OCI-M1 (cell line): Measurements from ENCODE around the gene CRYZL1.

Experiments used
- DNase-seq: peaks from one replicate; lab custom pipeline; 2025; lab: John Stamatoyannopoulos, UW

CRYZL1 gene

DNA sequence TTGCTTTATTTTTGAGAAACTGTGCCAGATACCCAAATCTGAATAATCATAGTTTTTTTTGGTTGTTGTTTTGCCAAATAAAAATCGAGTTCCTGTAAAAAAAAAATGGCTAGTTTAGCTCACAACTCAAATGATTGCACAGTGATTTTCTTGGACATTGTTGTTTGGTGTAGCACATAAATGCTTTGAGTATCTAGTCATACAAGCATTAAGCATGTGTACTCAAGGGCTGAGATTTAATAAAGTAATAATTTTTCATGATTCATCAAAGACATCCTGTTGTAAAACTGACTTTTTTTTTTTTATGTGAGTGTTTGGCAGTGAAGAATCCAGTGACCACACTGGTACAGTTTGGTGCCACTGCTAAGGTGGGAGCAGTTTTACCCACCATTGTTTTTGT lies 19.6 kb upstream of the CRYZL1 start:
- no peak for DNase-seq

DNA sequence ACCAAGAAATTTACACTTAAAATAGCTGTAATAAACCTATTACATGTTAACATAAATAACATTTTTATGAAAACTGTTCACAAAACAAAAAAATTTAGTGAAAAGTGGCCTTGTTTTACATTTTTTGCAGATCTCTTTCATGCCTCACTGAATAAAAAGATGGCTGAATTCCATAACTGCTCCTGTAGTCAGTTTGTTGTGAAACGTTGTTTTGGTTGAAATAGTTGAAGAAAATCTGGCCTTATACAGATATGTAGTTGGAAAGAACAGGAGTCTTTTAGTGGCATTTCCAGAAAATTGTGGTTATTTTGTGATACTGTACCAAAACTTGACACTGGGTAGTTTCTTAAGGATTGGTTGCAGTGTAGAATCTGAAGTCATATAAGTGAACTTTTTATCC lies 18.9 kb upstream of the CRYZL1 start:
- no peak for DNase-seq

DNA sequence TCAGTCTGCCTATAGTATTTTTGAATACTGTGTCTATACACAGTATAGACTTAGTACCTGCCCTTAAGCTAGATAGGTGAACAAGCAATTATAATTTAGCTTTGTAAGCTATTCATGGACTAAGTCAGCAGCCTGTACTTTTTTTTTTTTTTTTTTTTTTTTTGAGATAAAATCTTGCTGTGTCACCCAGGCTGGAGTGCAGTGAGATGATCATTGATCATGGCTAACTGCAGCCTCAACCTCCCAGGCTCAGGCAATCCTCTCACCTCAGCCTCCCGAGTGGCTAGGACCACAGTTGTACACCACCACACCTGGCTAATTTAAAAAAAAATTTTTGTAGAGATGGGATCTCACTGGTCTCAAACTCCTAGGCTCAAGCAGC lies 18.0 kb upstream of the CRYZL1 start:
- DNase-seq, result peak; percentile 38

DNA sequence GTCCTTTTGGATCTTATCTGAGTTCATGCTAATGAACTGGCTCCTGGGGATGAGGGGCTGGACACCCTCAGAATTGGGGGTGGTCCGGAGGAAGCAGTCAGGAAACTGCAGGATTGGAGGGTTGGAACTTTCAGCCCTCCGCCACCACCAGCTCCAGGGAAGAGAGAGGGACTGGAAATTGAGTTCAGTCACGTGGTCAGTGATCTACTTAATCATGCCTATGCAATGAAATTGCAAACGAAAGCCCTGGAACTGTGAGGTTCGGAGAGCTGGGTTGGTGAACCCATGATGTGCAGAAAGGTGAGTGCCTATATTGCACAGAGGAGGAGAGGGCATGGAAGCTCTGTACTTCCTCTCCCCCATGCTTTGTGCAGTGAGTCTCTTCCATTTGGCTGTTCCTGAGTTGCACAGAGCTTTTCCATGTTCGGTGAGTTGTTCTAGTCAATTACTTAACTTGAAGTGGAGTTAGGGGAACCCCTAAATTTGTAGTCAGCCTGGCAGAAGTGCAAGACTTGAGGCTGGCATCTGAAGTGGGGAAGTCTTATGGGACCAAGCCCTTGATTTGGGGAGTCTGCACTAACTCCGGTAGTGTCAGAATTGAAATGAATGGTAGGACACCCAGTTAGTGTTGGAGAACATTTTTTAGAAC lies 17.5 kb upstream of the CRYZL1 start:
- DNase-seq, result no peak

DNA sequence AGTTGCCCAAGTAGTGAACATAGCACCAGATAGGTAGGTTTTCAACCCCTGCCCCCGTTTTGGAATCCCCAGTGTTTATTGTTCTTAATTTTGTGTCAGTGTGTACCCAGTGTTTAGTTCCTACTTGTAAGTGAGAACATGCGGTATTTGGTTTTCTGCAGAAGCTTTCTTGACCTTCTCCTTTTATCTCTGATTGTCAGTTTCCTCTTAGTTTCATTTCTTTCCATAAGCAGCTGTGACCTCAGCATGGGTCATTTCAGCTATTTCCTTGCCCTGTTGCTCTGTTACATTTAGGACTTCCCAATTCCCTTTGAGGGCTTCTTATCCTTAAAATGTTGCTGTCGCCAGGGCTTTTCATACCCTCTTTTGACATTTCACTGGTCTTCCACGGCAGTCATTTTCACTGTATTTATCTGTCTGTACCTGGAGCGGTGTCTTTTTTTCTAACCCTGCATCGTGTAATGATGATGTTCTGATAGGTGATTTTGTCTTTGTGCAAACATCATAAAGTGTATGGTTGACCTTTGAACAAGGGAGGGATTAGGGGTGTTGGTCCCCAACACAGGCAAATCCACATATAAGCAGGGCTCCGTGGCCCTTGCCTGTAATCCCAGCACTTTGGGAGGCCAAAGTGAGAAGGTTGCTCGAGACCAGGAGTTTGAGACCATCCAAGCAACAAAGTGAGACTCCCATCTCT lies 15.7 kb upstream of the CRYZL1 start:
- peak; percentile 81 for DNase-seq

DNA sequence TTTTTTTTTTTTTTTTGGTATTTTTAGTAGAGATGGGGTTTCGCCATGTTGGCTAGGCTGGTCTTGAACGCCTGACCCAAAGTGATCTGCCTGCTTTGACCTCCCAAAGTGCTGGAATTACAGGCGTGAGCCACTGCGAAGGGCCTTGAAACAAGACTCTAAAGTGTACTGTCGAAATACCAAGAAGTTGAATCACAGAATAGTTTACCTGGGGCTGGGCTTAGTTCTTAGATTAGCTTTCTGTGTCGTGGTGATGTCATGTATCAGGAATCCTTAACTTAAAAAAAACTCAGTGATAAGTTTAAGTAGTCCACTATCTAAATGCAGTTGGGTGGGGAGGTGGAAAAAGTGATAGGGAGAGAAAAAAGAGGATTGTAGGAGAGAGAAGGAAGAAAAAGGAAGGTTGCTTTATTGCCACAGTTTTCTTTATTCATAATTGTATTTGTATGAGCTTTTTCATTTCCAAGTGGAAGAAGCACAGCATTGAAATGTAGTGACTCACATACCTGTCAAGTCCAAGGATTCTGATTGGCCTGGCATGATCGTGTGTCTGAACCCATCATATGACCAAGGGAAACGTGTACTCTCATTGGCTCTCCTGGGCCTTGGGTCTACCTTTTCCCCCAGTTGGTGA lies 14.2 kb upstream of the CRYZL1 start:
- DNase-seq, result no peak

DNA sequence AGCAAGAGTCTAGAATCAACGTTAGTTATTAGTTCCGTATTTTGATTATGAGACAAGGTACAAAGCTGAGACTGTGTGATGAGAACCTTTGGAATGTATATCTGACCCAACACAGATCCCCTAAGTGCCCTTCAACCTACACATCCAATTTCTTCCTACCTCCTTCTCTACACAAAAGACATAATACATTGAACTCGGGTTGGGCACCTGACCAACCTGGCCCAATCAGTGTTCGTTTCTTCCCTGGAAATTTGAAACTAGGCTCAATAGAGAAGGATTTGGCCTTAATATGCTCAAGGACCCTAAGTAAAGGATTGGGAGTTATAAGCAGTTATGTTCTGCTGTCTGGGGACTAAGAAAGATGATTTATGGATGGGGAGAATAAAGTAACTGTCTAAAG lies 12.9 kb upstream of the CRYZL1 start:
- DNase-seq, result no peak

DNA sequence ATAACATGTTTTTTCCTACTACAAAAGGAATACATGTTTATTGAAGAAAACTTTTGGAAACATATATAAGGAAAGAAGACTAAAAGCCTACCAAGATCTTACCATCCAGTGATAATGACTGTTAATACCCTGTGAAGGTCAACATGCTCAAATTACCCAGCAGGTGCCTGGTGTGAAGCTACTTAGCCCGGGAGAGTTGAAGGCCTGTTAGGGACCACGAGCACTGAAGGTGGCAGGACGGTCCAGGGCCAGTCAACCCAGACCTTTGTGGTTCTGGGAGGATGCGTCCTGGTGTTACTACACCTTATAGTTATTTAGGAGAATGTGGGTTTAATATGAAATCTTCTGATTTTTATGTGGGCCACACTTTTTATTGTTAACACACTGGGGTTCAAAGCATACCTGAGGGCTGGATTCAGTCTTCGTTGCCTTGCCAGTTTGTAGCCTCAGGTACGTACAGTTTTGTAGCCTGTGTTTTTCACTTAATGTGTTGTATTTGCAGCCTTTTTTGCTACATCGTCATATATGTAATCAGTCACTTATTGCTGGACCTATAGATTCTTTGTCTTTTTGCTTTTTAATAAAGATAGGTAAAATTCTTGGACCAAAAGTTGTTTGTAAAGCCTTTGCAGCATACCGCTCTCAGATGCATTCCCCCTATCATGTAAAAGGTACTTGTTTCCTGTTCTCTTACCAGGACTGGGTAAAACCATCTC lies 10.6 kb upstream of the CRYZL1 start:
- DNase-seq, result no peak

DNA sequence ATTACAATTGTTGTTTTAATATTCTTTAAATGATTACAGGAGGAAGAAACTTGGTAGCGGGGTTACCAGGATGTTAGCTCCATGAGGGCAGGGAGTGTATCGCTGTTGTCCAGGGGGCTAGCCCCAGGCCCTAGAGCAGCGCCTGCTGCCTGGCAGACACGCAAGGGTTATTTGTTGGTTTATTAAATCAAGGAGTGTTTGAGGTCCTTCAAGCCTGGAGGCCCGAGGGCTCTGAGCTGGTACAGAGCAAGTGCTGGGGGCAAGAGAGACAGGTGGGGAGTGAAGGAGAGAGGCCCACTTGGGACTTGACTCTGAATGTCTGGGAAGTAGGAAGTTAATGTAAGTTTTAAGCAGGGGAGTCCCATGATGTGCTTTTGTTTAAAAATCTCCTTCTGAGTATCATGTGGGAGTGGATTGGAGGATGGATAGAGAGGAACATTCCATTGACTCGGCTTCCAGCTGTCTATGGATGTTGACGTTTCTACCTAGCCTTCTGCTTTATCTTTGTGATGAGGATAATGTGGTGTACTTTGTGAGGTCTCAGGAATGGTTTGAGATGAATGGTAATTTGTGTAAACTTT lies 9.5 kb upstream of the CRYZL1 start:
- DNase-seq, result no peak

DNA sequence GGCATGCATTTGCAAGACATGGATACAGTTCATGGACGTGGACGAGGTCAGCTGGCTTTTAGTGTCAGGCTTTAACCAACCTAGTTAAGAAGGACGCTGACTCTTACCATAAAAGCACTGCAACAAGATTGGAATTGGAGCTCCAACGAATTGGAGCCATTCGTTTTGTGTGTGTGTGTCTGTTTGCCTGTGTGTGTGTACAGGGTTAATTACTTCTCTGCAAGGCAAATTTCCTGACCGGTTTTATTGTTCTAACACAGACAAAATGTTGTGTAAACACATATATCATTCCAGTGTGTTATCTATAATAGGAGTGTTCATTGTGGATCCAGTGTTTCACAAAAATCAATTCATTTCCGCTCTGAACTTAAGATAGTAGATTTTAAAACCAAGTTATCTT lies 8.7 kb upstream of the CRYZL1 start:
- DNase-seq, result no peak

DNA sequence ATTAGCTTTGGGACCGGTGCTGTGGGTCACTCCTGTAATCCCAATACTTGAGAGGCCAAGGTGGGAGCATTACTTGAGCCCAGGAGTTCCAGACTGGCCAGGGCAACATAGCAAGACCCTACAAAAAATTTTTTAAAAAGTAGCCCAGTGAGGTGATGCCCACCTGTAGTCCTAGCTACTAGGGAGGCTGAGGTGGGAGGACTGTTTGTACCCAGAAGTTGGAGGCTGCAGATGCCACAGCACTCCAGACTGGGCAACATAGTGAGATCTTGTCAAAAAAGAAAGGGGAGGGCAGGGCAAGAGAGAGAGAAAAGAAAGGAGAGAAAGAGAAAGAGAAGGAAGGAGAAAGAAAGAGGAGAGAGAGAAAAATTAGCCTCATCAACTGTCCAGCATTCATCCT lies 7.0 kb upstream of the CRYZL1 start:
- DNase-seq, result no peak

DNA sequence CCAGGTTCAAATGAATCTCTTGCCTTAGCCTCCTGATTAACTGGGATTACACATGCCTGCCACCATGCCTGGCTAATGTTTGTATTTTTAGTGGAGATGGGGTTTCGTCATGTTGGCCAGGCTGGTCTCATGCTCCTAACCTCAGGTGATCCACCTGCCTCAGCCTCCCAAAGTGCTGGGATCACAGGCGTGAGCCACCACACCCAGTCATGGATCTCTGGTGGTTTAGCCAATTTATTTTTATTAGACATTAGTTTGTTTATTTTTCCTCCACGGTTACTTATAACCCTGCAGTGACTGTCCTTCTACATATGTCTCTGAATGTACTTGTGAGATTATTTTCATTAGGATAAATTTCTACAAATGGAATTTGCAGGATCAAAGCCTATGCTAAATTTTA lies 6.0 kb upstream of the CRYZL1 start:
- no peak for DNase-seq

DNA sequence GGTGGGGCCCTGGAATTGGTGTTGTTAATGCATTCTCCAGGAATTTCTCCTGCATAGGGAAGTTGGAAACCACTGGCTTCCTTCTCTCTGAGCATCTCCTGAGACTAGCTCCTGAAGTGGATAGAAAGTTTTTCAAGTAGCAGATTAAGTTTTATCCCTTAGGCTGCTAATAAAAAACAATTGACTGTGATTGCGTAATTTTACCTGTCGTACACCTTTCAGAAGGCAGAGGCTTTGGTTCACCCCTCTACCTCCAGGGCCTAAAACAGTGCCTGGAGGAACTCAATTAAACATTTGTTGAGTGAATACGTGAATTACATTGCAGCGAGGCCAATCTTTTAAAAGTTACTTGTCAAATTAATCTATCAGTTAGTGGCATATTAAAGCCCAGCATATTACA lies 4.2 kb upstream of the CRYZL1 start:
- no peak for DNase-seq

DNA sequence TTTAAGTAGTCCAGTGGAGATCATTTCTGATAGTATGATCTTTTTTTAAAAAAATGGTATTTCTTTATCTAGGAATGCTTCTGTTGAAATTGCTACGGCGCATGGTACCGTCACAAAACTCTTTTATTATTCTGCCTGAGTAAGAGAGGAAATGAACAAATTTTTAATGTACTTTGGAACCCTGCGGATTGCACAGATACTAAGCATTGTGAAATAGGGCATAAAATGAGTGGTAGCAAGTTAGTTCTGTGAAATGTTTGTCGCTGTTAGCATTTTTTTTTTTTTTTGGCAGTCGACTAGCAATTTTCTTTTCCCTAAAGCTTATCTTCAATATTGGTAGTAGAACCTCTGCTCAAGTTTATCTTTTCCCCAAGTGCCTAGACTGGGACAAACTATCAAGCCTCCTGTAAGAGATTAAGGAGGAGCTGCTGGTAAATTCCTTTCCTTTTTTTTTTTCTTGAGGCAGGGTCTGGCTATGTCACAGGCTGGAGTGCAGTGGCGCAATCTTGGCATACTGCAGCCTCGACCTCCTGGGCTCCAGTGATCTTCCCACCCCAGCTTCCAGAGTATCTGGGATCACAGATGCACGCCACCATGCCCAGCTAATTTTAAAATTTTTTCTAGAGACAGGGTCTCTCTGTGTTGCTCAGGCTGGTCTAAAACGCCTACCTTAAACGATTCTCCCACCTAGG lies 3.0 kb upstream of the CRYZL1 start:
- DNase-seq, result no peak

DNA sequence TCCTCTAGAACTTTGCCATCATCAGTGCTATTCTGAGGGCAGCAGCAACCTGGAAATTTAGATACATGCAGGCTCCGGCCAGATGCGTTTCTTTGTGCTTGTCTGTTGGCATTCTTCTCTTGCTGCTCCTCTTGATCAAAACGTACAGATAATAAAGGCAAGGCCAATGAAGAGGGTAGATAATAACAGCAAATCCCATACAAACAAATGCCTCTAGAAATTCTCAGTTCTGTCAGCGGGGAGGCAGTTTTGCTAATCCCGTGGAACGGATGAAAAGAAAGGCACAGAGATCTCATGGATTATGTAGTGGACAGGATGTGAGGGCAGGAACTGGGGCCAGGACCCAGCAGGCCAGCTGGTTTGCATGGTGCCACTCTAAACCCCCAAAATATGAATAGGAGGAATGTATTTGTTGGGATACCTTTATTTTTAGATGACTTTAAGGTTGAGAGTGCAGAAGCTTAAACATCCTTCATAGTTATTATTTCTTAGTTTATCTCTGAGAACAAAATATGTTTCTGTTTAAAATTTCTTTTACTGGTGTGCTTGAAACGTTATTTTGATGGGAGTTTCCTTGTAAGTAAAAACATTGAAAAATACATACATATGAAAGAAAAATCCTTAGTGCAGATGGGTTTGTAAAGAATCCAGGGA lies 2.2 kb upstream of the CRYZL1 start:
- DNase-seq, result peak; percentile 70

DNA sequence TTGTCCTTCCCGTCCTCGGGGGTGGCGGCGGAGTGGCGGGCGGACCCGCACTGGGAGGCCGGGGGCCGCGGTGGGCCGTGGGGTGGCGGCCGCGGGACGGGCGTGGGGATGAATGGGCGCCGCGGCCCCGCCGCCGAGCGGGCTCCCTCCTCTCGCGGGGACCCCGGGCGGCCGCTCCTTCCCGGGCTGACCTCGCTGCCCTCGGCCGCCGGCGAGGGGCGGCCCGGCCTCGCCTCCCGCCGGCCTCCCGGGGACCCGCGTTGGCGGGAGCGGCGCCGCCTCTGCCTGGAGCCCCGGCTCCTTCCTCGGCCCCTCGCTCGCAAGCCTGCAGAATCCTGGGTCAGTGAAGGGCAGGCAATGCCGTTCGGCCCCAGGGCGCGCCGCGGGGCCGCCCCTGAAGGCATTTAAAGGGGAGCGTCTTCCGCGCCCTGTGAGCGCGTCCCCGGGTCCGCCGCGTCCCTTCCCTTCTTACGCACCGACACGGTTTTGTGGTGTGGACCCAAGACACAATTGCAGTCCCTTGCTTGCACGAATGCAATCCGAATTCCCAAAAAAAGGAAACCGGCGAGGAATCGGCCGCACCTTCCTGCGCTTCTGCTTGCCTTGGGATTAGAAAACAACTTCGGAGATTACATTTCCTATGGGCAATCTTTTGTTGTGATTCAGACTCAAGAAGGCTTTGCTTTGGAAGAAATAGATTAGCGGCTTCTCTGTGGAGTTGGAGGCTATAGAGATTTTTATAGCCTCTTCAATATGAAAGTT lies 1.5 kb upstream of the CRYZL1 start:
- peak; percentile 70 for DNase-seq

DNA sequence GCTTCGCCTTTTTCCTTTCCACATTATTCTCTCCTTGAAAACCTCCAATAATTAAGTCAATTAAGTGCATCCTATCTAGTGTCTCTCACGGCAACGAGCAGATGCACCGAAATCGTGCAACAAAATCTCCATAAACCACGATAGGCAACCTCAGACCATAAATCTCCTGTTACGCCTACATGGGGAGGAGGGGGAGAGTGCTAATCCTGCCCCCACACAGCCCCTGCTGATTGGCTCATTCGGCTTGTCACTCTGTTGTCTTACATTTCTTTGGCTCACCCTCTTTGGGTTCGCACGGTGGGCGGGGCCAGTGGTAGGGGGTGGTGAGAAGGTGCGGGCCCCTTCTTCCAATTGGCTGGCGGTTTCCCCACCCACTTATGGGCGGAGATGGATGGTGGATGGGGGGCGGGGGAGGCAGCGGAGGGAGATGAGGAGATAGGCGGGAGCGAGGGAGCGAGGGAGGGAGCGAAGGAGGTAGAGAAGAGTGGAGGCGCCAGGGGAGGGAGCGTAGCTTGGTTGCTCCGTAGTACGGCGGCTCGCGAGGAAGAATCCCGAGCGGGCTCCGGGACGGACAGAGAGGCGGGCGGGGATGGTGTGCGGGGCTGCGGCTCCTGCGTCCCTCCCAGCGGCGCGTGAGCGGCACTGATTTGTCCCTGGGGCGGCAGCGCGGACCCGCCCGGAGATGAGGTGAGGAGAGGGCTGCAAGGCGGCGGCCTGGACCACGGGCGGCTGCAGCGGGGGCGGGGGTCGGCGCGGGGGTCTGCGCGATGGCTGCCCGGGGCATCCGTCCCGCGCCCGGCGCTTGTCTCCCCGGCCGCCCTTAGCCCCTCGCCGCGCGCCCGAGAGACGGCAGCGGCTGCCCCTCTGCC lies 720 bp upstream of the CRYZL1 start, which contains the start of gene ITSN1:
Gene ITSN1, plus strand, starts transcription at position 475 of the 869 bp plus-strand sequence. CDS start 76,328 bp downstream, outside the sequence.
- DNase-seq, result peak; percentile 100

DNA sequence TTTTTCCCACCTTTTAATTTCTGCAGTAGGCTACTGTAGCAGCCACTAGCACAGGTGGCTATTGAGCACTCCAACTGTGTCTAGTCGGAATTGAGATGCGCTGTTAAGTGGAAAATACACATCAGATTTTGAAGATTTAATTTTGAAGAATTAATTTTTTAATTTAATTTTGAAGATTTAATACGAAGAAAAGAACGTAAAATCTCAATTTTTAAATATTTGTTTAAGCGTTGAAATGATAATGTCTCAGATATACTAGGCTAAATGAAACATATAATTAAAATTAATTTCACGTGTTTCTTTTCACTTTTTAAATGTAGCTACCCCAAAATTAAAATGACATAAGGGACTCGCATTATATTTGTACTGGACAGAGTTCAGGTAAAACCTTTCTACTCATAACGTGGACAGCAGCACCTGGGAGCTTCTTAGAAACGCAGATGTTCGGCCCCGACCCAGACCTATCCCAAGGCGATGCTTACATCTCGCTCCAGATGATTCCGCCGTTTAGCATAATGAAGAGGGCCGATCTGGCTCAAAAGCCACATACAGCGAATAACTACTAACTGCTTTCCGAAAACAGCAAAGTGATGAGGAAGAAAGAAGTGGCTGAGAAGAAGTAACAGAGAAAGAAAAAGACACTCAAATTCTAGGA lies 717 bp downstream of the CRYZL1 start:
- no peak for DNase-seq

DNA sequence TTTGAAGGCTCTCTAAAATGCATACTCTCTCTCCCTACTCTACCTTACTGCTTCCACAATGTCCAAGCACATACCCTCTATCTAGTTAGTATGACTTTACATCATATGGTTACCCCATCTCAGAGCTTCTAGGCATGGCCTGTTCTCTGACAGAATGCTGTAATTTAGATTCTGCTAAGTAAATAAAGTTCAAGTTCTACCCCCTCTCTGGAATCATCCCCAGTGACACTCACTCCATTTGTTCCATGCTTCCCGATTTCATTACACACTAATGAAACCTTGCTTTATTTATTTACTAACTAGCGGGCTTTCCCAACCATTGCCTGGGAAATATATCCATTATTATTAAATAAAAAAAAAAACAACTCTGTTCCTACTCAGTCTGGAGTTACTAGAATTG lies 7.3 kb downstream of the CRYZL1 start:
- DNase-seq, result no peak
